Subcutaneous adipose tissue (tissue), 4 donors: ENCODE results near the gene STXBP5. TPM values are rescaled to one million over a fixed set of nuclear protein-coding genes. Genes with fewer than 3 reads are reported as not detected.

ENCODE experiments used
- total RNA-seq, 4 donors: library from RNA; depleted of rRNA; stranded (reverse); fragments of >200 nt; gene quantifications; one replicate each; pipeline ENCODE4 v1.1.0, GENCODE V29; 2016
- TF ChIP-seq, protein P1 (sequence below): fragments of 450-650 bp; IDR thresholded peaks from one replicate; pipeline ENCODE4 v1.5.1; 2016; ENCODE audit warnings: low read depth, mild to moderate bottlenecking, control low read depth, antibody characterized with exemption, moderate library complexity

The STXBP5 gene
- total RNA-seq, 4 donors from 2014 or later, result 21.3 to 31.3 (median 25.7) TPM

DNA sequence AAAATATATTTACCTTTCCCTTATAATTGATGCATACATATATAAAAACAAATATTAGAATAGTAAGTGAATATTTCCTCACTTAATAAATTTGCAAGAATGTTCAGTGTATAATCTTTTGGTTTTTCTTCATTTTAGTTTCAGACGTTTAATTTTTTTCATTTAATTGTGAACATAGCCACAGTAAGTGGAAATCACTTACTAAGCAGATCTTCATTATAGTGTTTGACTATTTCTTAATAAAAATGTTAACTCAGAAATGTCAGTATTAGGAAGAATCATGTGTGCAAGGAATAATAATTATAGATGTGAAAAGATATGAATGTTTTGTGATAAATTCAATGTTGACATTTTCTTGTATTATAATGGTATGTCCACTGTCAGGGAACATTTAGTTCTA lies 27.4 kb downstream of the STXBP5 start:
- TF ChIP-seq, protein P1, sequence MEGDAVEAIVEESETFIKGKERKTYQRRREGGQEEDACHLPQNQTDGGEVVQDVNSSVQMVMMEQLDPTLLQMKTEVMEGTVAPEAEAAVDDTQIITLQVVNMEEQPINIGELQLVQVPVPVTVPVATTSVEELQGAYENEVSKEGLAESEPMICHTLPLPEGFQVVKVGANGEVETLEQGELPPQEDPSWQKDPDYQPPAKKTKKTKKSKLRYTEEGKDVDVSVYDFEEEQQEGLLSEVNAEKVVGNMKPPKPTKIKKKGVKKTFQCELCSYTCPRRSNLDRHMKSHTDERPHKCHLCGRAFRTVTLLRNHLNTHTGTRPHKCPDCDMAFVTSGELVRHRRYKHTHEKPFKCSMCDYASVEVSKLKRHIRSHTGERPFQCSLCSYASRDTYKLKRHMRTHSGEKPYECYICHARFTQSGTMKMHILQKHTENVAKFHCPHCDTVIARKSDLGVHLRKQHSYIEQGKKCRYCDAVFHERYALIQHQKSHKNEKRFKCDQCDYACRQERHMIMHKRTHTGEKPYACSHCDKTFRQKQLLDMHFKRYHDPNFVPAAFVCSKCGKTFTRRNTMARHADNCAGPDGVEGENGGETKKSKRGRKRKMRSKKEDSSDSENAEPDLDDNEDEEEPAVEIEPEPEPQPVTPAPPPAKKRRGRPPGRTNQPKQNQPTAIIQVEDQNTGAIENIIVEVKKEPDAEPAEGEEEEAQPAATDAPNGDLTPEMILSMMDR, result no peak

DNA sequence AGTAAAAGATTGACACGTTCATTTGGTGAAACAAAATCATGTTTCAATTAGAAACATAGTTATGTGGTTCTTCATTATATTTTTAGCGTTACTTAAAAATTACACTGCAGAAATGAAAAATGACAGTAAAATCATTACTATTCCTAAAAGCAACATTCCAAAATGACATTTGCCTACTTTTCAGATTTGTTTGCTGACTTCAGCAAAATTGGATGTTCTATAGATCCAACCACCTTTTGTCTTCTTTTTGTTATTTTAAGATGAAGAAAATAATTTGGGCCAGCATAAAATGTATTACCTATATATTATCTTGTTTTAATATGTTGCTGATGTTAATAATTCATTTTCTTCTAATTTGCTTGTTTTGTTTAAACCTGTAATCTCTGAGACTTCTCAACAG lies 30.5 kb downstream of the STXBP5 start:
- TF ChIP-seq, protein P1, result no peak

DNA sequence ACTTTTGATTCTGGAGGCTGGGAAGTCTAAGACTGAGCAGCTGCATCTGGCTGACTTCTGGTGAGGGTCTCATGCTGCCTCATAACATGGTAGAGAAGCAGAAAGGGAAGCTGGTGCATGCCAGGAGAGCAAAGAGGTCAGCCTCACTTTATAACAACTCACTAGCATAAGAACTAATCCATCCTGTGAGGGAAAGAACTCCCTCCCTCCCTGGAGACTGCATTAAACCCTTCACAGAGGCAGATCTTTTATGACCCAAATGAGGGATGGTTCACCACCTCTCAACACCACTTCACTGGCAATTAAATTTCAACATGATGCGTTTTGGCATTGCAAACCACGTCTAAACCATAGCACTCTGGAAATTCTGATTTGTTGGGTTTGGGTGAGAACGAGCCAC lies 33.9 kb downstream of the STXBP5 start:
- TF ChIP-seq, protein P1, result no peak

DNA sequence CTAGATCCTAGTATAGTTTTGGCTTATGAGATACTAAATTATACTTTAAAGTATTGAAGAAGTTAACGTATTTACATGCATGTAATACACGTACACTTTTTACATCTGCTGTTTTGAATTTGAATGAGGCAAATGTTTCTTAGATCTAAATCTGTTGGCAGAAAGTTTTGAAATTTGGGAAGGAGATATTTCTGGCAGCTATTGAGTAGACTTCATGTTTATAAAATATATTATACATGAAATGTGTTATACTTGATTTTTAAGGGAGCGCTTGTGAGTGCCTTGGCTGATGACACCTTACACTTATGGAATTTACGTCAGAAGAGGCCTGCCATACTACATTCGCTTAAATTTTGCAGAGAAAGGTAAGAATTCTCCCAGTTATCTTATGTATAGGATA lies 34.7 kb downstream of the STXBP5 start:
- TF ChIP-seq, protein P1, result no peak

DNA sequence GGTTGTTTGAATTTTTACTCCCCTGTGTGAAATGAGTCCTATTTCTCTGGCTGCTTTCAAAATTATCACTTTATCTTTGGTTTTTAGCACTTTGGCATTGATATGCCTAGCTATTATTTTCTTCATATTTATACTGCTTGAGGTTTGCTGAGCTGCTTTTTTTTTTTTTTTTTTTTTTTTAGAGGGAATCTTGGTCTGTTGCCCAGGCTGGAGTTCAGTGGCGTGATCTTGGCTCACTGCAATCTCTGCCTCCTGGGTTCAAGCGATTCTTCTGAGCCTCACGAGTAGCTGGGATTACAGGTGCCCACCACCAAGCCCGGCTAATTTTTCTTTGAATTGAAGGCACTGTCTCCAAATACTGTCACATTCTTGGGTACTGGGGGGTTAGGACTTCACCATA lies 40.6 kb downstream of the STXBP5 start:
- TF ChIP-seq, protein P1, result no peak

DNA sequence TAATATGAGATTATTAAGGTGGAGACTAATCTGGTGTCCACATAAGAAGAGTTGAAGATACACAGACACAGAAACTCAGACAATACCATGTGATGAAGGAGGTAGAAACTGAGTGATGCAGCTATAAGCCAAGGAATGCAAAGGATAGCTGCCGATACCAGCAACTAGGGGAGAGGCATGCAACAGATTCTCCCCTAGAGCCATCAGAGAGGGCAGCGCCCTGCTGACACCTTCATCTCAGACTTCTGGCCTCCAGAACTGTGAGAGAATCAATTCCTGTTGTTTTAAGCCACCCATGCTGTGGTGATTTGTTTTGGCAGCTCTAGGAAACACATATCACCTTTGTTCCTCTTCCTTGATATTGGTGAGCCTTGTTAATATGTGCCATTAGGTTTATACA lies 41.5 kb downstream of the STXBP5 start:
- TF ChIP-seq, protein P1, result no peak

DNA sequence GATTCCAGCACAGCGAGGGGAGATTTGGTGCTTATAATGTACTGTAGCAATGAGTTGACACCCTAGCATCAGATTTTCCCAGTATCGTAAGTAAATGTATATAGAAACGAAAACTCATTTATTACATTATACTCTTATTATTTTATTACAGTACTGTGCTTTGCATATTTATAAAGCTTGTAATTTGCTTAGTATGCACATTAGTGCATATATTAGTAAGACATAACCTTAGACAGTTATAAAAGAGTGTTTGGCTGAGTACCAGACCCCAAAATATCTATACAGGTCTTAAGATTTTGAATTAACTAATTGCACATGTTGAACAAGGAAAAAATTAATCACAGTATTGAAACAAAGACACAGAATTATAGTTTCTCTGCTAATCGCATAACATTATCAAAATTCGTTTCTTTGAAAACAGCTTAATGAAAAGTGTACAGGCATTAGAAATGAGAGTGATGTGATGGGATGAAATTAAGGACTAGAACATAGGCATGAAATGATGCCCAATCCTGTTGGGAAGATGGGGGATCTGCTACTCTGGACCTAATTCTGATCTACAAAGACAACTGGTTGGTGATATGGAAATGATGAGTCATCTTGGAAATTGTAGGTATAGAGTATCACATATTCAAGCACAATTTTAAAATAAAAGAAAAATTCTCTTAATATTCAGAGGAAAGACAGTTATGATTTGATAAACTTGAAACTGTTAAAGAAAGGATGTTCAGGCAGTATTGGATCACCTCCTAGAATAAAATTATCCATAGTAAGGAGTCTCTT lies 42.8 kb downstream of the STXBP5 start:
- TF ChIP-seq, protein P1, result no peak
